B cell (primary cell): ENCODE data around the gene DTD1.

Experiments used
- EZH2 ChIP-seq: IDR thresholded peaks from 2 replicates; pipeline ENCODE4 v1.6.1; 2012; ENCODE audit warnings: borderline replicate concordance, low read depth, mild to moderate bottlenecking, moderate library complexity, low read length; ENCODE audit not compliant: insufficient read depth, poor library complexity, severe bottlenecking
- TF ChIP-seq, protein P1 (sequence below): fragments of 200-600 bp; IDR thresholded peaks from one replicate; pipeline ENCODE4 v1.8.0; 2022; ENCODE audit warnings: antibody characterized with exemption, mild to moderate bottlenecking

DNA sequence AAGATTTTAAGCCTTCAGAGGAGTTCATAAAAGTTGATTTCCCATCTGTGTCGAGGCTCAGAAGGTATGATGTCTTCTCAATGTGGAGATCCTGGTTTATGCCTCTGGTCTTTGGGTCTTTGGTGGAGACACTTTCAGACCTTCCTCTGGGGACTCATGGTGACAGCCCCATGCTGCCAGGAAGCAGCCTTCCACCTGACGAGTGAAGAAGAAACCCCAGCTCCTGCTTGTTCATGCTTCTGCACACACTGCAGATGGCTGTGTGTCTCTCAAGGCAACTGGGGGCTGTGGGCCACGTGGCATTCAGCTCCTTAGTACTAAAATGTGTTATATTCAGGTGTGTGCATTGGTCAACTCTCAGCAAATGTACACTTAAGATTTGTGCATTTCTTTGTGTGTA lies 220.9 kb downstream of the DTD1 start:
- TF ChIP-seq EZH2: no peak
- TF ChIP-seq, protein P1, sequence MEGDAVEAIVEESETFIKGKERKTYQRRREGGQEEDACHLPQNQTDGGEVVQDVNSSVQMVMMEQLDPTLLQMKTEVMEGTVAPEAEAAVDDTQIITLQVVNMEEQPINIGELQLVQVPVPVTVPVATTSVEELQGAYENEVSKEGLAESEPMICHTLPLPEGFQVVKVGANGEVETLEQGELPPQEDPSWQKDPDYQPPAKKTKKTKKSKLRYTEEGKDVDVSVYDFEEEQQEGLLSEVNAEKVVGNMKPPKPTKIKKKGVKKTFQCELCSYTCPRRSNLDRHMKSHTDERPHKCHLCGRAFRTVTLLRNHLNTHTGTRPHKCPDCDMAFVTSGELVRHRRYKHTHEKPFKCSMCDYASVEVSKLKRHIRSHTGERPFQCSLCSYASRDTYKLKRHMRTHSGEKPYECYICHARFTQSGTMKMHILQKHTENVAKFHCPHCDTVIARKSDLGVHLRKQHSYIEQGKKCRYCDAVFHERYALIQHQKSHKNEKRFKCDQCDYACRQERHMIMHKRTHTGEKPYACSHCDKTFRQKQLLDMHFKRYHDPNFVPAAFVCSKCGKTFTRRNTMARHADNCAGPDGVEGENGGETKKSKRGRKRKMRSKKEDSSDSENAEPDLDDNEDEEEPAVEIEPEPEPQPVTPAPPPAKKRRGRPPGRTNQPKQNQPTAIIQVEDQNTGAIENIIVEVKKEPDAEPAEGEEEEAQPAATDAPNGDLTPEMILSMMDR: no peak
